Nephron (organoid): ENCODE results near the gene ZNF343.

Experiments
- H3K27ac Mint-ChIP-seq, 3 experiments: 2 replicates each; pipeline ENCODE4 v1.8.0; 2020; ENCODE audit warnings: mixed read lengths in 3 of 3, mild to moderate bottlenecking in 2 of 3, moderate library complexity in 1 of 3
- H3K27me3 Mint-ChIP-seq: 2 replicates; pipeline ENCODE4 v1.8.0; 2021; ENCODE audit warnings: low read depth, mild to moderate bottlenecking, moderate library complexity, mixed read lengths
- H3K36me3 Mint-ChIP-seq: 2 replicates; pipeline ENCODE4 v1.8.0; 2020; ENCODE audit warnings: low read depth, mixed read lengths
- H3K4me1 Mint-ChIP-seq: 2 replicates; pipeline ENCODE4 v1.8.0; 2020; ENCODE audit warnings: mixed read lengths
- H3K4me3 Mint-ChIP-seq, 3 experiments: 2 replicates each; pipeline ENCODE4 v1.8.0; 2020; ENCODE audit warnings: mild to moderate bottlenecking in 3 of 3, mixed read lengths in 3 of 3, moderate library complexity in 2 of 3
- H3K9me3 Mint-ChIP-seq: 2 replicates; pipeline ENCODE4 v1.8.0; 2020; ENCODE audit warnings: mixed read lengths
- TF ChIP-seq, protein P1 (sequence below), 3 experiments: fragments of 200-600 bp; sonication (generic); IDR thresholded peaks; one replicate each; pipeline ENCODE4 v1.5.0; 2021; ENCODE audit warnings: antibody characterized with exemption in 3 of 3; ENCODE audit not compliant: unreplicated experiment in 3 of 3

Gene ZNF343

DNA sequence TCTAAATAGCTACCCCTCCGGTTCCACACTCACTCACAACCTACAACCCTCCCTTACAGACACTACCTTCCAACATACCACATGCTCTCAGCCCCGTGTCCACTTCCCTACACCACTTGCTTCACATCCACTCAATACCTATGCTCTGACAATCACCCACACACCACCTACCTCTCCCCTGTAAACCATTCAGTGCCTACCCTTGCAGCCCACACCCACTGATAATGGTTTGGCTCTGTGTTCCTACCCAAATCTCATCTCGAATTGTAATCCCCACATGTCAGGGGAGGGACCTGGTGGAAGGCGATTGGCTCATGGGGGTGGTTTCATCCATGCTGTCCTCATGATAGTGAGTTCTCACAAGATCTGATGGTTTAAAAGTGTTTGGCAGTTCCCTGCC is 9.8 kb upstream of the ZNF343 start:
- H3K9me3 Mint-ChIP-seq = no peaks in the 10 kb centered on the region
- H3K27me3 Mint-ChIP-seq = peaks cover 22% of the 10 kb centered on the region
- TF ChIP-seq, protein P1, sequence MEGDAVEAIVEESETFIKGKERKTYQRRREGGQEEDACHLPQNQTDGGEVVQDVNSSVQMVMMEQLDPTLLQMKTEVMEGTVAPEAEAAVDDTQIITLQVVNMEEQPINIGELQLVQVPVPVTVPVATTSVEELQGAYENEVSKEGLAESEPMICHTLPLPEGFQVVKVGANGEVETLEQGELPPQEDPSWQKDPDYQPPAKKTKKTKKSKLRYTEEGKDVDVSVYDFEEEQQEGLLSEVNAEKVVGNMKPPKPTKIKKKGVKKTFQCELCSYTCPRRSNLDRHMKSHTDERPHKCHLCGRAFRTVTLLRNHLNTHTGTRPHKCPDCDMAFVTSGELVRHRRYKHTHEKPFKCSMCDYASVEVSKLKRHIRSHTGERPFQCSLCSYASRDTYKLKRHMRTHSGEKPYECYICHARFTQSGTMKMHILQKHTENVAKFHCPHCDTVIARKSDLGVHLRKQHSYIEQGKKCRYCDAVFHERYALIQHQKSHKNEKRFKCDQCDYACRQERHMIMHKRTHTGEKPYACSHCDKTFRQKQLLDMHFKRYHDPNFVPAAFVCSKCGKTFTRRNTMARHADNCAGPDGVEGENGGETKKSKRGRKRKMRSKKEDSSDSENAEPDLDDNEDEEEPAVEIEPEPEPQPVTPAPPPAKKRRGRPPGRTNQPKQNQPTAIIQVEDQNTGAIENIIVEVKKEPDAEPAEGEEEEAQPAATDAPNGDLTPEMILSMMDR (IDR thresholded peaks at IDR 0.05; ENCODE audit: unreplicated experiment in 3 of 3) = no peak
- H3K27ac Mint-ChIP-seq = no peak overlapping the region
- no peak overlapping the region for H3K4me3 Mint-ChIP-seq
- H3K4me1 Mint-ChIP-seq = peaks cover 3% of the 10 kb centered on the region
- H3K36me3 Mint-ChIP-seq = no peaks in the 10 kb centered on the region

DNA sequence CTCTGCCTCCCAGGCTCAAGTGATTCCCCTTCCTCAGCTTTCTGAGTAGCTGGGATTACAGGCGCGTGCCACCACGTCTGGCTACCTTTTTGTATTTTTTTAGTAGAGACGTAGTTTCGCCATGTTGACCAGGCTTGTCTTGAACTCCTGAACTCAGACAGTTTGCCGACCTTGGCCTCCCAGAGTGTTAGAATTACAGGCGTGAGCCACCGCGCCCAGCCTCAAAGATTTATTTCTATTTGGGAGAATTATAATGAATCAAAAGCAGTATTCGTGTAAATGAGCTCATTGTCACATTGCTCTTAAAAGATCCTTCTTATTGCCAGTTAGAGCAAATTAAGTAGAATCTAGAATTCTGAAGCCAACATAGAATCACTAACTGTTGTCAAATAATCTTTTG is 9.4 kb upstream of the ZNF343 start:
- no peaks in the 10 kb centered on the region for H3K9me3 Mint-ChIP-seq
- no peak overlapping the region for H3K27ac Mint-ChIP-seq
- no peak overlapping the region for H3K4me3 Mint-ChIP-seq
- no peaks in the 10 kb centered on the region for H3K36me3 Mint-ChIP-seq
- TF ChIP-seq, protein P1 (IDR thresholded peaks at IDR 0.05; ENCODE audit: unreplicated experiment in 3 of 3) = no peak
- peaks cover 3% of the 10 kb centered on the region for H3K4me1 Mint-ChIP-seq
- peaks cover 25% of the 10 kb centered on the region for H3K27me3 Mint-ChIP-seq

DNA sequence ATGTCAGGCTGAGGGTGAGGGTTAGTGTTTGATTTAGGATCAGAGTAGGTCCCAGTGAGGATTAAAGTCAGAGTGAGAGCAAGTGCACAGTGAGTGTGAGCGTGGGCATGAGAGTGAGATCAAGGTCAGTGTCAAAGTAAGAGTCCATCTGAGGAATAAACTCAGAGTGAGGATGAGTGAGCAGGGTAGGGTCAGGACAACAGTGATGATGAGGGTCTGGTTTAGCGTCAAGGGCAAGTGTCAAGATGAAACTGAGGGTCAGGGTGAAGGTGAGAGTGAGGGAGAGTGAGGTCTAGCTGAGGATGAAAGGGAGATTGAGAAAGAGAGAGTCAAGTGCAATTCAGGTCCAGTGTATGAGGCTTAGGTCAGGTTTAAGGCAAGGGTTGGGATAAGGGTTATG is 7.7 kb upstream of the ZNF343 start:
- Mint-ChIP-seq H3K9me3 (no peaks in the 10 kb centered on the region), H3K27me3 (peaks cover 21% of the 10 kb centered on the region), H3K4me3 (no peak overlapping the region), H3K36me3 (no peaks in the 10 kb centered on the region), H3K27ac (no peak overlapping the region), H3K4me1 (peaks cover under 1% of the 10 kb centered on the region)
- TF ChIP-seq, protein P1 (IDR thresholded peaks at IDR 0.05; ENCODE audit: unreplicated experiment in 3 of 3) = no peak

DNA sequence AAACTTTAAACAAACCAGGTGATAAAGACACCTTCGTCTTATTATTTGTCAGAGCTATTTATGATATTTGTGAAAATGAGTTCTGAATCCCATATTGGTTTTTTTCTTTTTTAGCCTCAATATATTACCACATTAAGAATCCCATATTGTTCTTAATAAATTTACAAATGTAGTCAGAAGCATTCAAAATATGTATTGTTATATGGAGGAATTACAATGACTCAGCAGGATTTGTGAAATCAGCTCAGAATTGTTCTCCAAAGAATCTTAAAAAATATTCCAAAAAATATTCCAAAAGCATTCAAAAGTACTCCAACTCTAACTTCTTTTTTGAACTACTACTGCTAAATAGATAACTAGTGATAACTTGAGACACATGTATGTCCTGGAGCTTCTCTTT is 6.5 kb upstream of the ZNF343 start:
- Mint-ChIP-seq H3K9me3 (no peaks in the 10 kb centered on the region), H3K36me3 (no peaks in the 10 kb centered on the region), H3K4me1 (no peaks in the 10 kb centered on the region)

DNA sequence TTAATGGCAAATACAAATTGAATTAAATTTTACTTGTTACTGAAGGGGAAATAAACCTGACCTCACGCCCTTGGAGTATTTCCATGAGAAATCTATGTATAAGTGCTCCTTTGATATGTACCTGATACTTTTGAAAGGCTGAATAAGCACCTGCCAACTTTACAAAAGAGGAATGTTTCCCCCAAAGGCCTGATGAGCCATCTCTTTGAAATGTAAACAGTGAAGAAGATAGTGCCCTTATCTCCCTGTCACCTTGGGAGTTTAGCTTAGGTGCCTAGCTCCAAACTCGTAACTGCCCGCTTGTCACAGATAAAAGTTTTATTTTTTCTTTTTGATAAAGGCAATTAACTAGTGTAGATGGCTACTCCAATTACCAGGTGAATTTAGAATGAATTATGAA is 1.1 kb upstream of the ZNF343 start:
- peaks cover 12% of the 10 kb centered on the region for H3K4me1 Mint-ChIP-seq
- TF ChIP-seq, protein P1 (IDR thresholded peaks at IDR 0.05; ENCODE audit: unreplicated experiment in 3 of 3) = no peak
- H3K4me3 Mint-ChIP-seq = peak overlapping the region; percentile 53 to 99 (median 76)
- peaks cover 6% of the 10 kb centered on the region for H3K36me3 Mint-ChIP-seq
- peaks cover 2% of the 10 kb centered on the region for H3K9me3 Mint-ChIP-seq
- H3K27me3 Mint-ChIP-seq = peaks cover 26% of the 10 kb centered on the region
- H3K27ac Mint-ChIP-seq = peak overlapping the region in 2 of 3 experiments; percentile 2 to 18

More for the DNA sequence above, 6.5 kb upstream of the ZNF343 start:
- Mint-ChIP-seq H3K27me3 (peaks cover 27% of the 10 kb centered on the region), H3K4me3 (no peak overlapping the region), H3K27ac (no peak overlapping the region)
- TF ChIP-seq, protein P1 (IDR thresholded peaks at IDR 0.05; ENCODE audit: unreplicated experiment in 3 of 3) = no peak

DNA sequence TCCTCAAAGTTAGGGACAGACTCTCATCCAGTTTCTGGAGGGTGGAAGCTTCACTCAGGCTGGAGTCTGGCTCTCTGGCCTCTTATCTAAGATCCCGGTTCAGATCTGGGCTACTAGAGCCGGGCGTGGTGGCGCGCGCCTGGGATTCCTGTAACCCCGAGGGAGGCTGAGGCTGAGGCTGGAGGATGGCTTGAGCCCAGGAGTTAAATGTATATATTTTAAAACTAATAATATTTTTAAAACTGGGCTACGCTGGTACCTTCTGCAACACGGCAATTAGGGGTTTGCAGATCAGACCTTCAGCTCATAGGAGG is 710 bp upstream of the ZNF343 start:
- peaks cover 4% of the 10 kb centered on the region for H3K9me3 Mint-ChIP-seq
- H3K27me3 Mint-ChIP-seq = peaks cover 23% of the 10 kb centered on the region
- H3K4me1 Mint-ChIP-seq = peaks cover 12% of the 10 kb centered on the region
- peak overlapping the region; percentile 94 to 99 (median 97) for H3K27ac Mint-ChIP-seq
- TF ChIP-seq, protein P1 (IDR thresholded peaks at IDR 0.05; ENCODE audit: unreplicated experiment in 3 of 3) = no peak
- H3K4me3 Mint-ChIP-seq = peak overlapping the region; percentile 95 to 100 (median 99)
- H3K36me3 Mint-ChIP-seq = peaks cover 9% of the 10 kb centered on the region
